A673 (cell line): ENCODE results near the gene PCNT. TPM values are rescaled to one million over a fixed set of nuclear protein-coding genes. Genes with fewer than 3 reads are reported as not detected.

ENCODE experiments used
- BruUV-seq: library from RNA; stranded (reverse); fragments of 400-500 nt; replicated peaks from 2 replicates; lab custom pipeline; 2021; lab: Mats Ljungman, UMichigan
- CTCF ChIA-PET: fragments of 300-600 bp; sonication (Branson Sonifier 250); formaldehyde crosslinking; loops from one replicate; lab custom pipeline; 2022; ENCODE audit warnings: antibody characterized with exemption; lab: Charles Lee
- POLR2A ChIA-PET: fragments of 300-600 bp; sonication (Branson Sonifier 250); formaldehyde crosslinking; loops from one replicate; lab custom pipeline; 2022; ENCODE audit warnings: antibody characterized with exemption; ENCODE audit not compliant: low non-redundant PET; lab: Charles Lee
- DNase-seq: peaks from one replicate; pipeline ENCODE4 v3.0.0-alpha.2; 2015; ENCODE audit warnings: low spot score
- H3K27ac ChIP-seq: fragments of 200-600 bp; sonication (generic); 2 replicates; pipeline ENCODE4 v1.5.1; 2016; ENCODE audit warnings: mixed run types, low read depth, mild to moderate bottlenecking, mixed read lengths, antibody characterized with exemption, low read length; ENCODE audit not compliant: poor library complexity, severe bottlenecking
- H3K27me3 ChIP-seq: fragments of 200-600 bp; sonication (generic); replicated peaks from 2 replicates; pipeline ENCODE4 v1.6.1; 2017; ENCODE audit warnings: mixed run types, low read depth, mild to moderate bottlenecking, mixed read lengths, antibody characterized with exemption, low read length; ENCODE audit not compliant: insufficient read depth, poor library complexity
- H3K36me3 ChIP-seq: fragments of 200-600 bp; sonication (generic); 2 replicates; pipeline ENCODE4 v1.6.1; 2016; ENCODE audit warnings: mixed run types, mild to moderate bottlenecking, mixed read lengths, antibody characterized with exemption, low read length; ENCODE audit not compliant: insufficient read depth, poor library complexity, severe bottlenecking
- H3K4me1 ChIP-seq: fragments of 200-600 bp; sonication (generic); 2 replicates; pipeline ENCODE4 v1.6.1; 2017; ENCODE audit warnings: mixed run types, mild to moderate bottlenecking, mixed read lengths, antibody characterized with exemption, low read length; ENCODE audit not compliant: insufficient read depth, poor library complexity, severe bottlenecking
- H3K4me3 ChIP-seq: fragments of 200-600 bp; sonication (generic); 2 replicates; pipeline ENCODE4 v1.5.1; 2016; ENCODE audit warnings: low read depth, mixed run types, mild to moderate bottlenecking, mixed read lengths, low read length; ENCODE audit not compliant: poor library complexity, severe bottlenecking
- H3K9me3 ChIP-seq: fragments of 200-600 bp; sonication (generic); 2 replicates; pipeline ENCODE4 v1.6.1; 2016; ENCODE audit warnings: mixed run types, low read depth, mild to moderate bottlenecking, mixed read lengths, antibody characterized with exemption, low read length; ENCODE audit not compliant: poor library complexity, severe bottlenecking
- EZH2 ChIP-seq: fragments of 200-600 bp; sonication (generic); IDR thresholded peaks from 2 replicates; pipeline ENCODE4 v1.6.1; 2017; ENCODE audit warnings: borderline replicate concordance, low read depth, mild to moderate bottlenecking, mixed read lengths, antibody characterized with exemption, low read length; ENCODE audit not compliant: poor library complexity, severe bottlenecking
- intact Hi-C: fragments of 100-400 bp; cut with micrococcal nuclease; formaldehyde crosslinking; loops from one replicate; pipeline ENCODE4 v1.10.0; 2022; ENCODE audit not compliant: unreplicated experiment
- total RNA-seq: library from RNA; stranded (reverse); gene quantifications from 2 replicates; pipeline ENCODE4 v1.2.3, GENCODE V29; 2021
- TF ChIP-seq, protein P1 (sequence below): fragments of 300-800, 200-600 bp; sonication (generic); conservative IDR thresholded peaks from 2 replicates; pipeline ENCODE4 v1.5.1; 2017; ENCODE audit warnings: low read depth, mild to moderate bottlenecking, antibody characterized with exemption, low read length, moderate library complexity, mixed read lengths

The PCNT gene
- total RNA-seq, 1 experiment from 2014 or later: 66.4 TPM

GRCh38 chr21:46340998-46341397 lies 17.0 kb downstream of the PCNT start:
- peaks cover 34% of the 10 kb centered on the region for H3K36me3 ChIP-seq

GRCh38 chr21:46344219-46344915 lies 20.4 kb downstream of the PCNT start:
- POLR2A ChIA-PET: no interaction called here

More at GRCh38 chr21:46340998-46341397, 17.0 kb downstream of the PCNT start:
- intact Hi-C loops: no loop called here
- Histone ChIP-seq H3K4me1 (no peaks in the 10 kb centered on the region), H3K27ac (no peak overlapping the region), H3K9me3 (no peaks in the 10 kb centered on the region), H3K27me3 (no peaks in the 10 kb centered on the region), H3K4me3 (no peak overlapping the region)
- ChIA-PET CTCF (no interaction called here), POLR2A (no interaction called here)
- BruUV-seq: no TSS peak
- TF ChIP-seq EZH2: no peak
- TF ChIP-seq, protein P1, sequence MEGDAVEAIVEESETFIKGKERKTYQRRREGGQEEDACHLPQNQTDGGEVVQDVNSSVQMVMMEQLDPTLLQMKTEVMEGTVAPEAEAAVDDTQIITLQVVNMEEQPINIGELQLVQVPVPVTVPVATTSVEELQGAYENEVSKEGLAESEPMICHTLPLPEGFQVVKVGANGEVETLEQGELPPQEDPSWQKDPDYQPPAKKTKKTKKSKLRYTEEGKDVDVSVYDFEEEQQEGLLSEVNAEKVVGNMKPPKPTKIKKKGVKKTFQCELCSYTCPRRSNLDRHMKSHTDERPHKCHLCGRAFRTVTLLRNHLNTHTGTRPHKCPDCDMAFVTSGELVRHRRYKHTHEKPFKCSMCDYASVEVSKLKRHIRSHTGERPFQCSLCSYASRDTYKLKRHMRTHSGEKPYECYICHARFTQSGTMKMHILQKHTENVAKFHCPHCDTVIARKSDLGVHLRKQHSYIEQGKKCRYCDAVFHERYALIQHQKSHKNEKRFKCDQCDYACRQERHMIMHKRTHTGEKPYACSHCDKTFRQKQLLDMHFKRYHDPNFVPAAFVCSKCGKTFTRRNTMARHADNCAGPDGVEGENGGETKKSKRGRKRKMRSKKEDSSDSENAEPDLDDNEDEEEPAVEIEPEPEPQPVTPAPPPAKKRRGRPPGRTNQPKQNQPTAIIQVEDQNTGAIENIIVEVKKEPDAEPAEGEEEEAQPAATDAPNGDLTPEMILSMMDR: no peak
- DNase-seq: no peak

DNA sequence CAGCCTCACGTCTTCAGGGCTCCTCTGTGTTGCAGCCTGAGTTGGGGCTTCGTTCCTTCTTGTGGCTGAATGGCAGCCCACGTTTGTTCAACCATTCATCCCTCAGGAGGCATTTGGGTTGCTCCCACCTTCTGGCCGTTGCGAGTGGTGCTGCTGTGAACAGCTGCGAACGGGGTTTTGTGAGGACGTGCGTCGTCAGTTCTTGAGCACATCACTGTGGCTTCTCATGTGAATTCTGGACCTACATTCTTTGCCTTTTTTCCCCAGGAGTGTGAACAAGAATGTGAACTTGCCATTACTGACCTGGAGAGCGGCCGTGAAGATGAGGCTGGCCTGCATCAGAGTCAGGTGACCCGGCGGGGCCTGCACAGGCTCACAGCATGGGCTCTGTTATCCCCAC lies 21.9 kb downstream of the PCNT start:
- H3K36me3 ChIP-seq: peaks cover 45% of the 10 kb centered on the region
- H3K27me3 ChIP-seq: no peaks in the 10 kb centered on the region
- no peaks in the 10 kb centered on the region for H3K4me1 ChIP-seq
- BruUV-seq: no TSS peak
- POLR2A ChIA-PET: no interaction called here
- TF ChIP-seq, protein P1: no peak
- no peak for TF ChIP-seq EZH2
- DNase-seq: no peak
- no peak overlapping the region for H3K27ac ChIP-seq
- intact Hi-C loops: no loop called here
- H3K4me3 ChIP-seq: no peak overlapping the region
- CTCF ChIA-PET: no interaction called here
- no peaks in the 10 kb centered on the region for H3K9me3 ChIP-seq

More at GRCh38 chr21:46344219-46344915, 20.4 kb downstream of the PCNT start:
- CTCF ChIA-PET: no interaction called here
- intact Hi-C loops: no loop called here
- no peak for TF ChIP-seq EZH2
- TF ChIP-seq, protein P1: no peak
- Histone ChIP-seq H3K27me3 (no peaks in the 10 kb centered on the region), H3K9me3 (no peaks in the 10 kb centered on the region), H3K36me3 (peaks cover 42% of the 10 kb centered on the region), H3K4me1 (no peaks in the 10 kb centered on the region), H3K4me3 (no peak overlapping the region), H3K27ac (no peak overlapping the region)
- no TSS peak for BruUV-seq
- no peak for DNase-seq
